Astrocyte of the spinal cord (primary cell): Measurements from ENCODE around the gene OPN3.
"Not testable (repeated sequence)": the region's sequence is repeated elsewhere in the genome, so short reads cannot be mapped to it uniquely, and the experiment has no call there.

Experiments used
- DNase-seq: peaks from one replicate; pipeline ENCODE4 v3.0.0; 2011; ENCODE audit warnings: low read depth, low spot score
- H3K4me3 ChIP-seq: 2 replicates; pipeline ENCODE4 v1.5.1; 2011; ENCODE audit warnings: low read depth, mild to moderate bottlenecking, low read length, moderate library complexity
- CTCF ChIP-seq: IDR thresholded peaks from 2 replicates; pipeline ENCODE4 v1.5.1; 2012; ENCODE audit warnings: low read depth, mild to moderate bottlenecking, low read length, inconsistent platforms
- in situ Hi-C: cut with HindIII; loops from 2 replicates; pipeline ENCODE4 v1.10.0; 2017; ENCODE audit warnings: low sequenced_read_pairs

The OPN3 gene

GRCh38 chr1:241640149-241640866 is at the start of gene OPN3, which contains the start of gene CHML:
Gene OPN3 (minus strand): TSS chr1:241640369. CDS start chr1:241640254, 115 bp downstream.
Gene CHML (minus strand): TSS chr1:241640369. CDS start chr1:241635766, 4,603 bp downstream.
- in situ Hi-C loops, result no loop called here
- peak; percentile 88 for DNase-seq
- peak within 1 kb of the TSS; percentile 92 for H3K4me3 ChIP-seq
- TF ChIP-seq CTCF, result no peak

- in situ Hi-C loops, result no loop called here
- TF ChIP-seq CTCF, result no peak
- no peak overlapping the region for H3K4me3 ChIP-seq
- peak; percentile 9 for DNase-seq
These were observed 48.8 kb upstream of the OPN3 start for GRCh38 chr1:241688940-241689368.

- no peak for DNase-seq
- H3K4me3 ChIP-seq, result no peak overlapping the region
- in situ Hi-C loops, result no loop called here
- TF ChIP-seq CTCF, result no peak
These were observed 43.9 kb upstream of the OPN3 start for GRCh38 chr1:241684108-241684507.

- TF ChIP-seq CTCF, result no peak
These were observed 42.8 kb upstream of the OPN3 start for GRCh38 chr1:241682921-241683320.

GRCh38 chr1:241681861-241682448 is 41.8 kb upstream of the OPN3 start:
- H3K4me3 ChIP-seq, in situ Hi-C loops, DNase-seq: not testable (repeated sequence)

More at GRCh38 chr1:241682921-241683320, 42.8 kb upstream of the OPN3 start:
- no peak overlapping the region for H3K4me3 ChIP-seq
- in situ Hi-C loops, result no loop called here
- DNase-seq, result no peak

- no peak for DNase-seq
- in situ Hi-C loops, result no loop called here
- H3K4me3 ChIP-seq, result no peak overlapping the region
- no peak for TF ChIP-seq CTCF
These were observed 39.8 kb upstream of the OPN3 start for GRCh38 chr1:241679961-241680360.

GRCh38 chr1:241679404-241679803 is 39.2 kb upstream of the OPN3 start:
- TF ChIP-seq CTCF, result no peak
- in situ Hi-C loops, result no loop called here
- H3K4me3 ChIP-seq, result no peak overlapping the region
- DNase-seq, result no peak
